Measurements from ENCODE around the gene PPP1R3A.
"Not testable (repeated sequence)": the region's sequence is repeated elsewhere in the genome, so short reads cannot be mapped to it uniquely, and the experiment has no call there.

Gene PPP1R3A

DNA sequence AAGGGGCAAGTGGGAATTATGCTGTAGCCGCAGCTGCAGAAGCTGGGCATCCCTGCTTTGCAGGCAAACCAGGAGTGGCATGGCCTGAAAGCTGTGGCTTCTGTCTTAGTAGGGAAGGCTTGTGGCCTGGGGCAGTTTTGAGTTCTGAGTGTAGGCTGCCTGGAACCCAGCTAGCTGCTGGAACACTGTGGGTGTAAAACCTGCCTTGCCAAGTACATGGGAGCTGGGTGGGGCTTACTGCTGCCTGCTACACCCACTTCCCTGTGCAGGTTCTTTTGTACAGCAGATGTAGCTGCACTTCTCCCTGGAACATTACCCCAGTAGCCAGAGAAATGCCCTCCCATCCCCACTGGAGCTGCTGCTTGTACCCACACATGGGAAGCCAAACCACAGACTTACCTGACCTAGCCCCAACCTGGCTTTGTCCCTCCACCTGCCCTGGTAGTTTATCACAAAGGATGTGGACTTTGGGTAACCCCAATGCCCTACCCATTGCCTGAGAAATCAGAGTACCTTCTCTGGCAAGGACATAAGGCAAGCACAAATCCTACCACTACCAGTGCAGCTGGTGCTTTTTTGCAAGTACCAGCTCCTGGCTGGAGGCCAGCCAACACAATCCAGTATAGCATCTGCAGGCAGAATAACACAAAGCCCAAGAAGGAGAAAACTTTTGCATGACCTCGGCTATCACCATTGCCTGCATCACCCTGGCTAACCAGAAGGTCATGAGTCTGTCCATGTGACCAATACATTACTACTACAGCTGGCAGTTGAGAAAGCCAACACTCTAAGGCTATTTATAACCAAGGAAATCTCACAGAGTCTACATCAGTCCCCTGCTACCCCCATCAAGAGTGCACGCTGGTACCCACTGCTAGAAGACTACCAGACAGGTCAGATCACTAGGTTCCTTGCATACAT is 26.5 kb upstream of the PPP1R3A start:
- H3K36me3 ChIP-seq = no peaks in the 10 kb centered on the region
- no peaks in the 10 kb centered on the region for H3K4me1 ChIP-seq (ENCODE audit: control insufficient read depth in 1 of 2, insufficient read depth in 1 of 2, low read depth in 1 of 2, low read length in 1 of 2)
- no peaks in the 10 kb centered on the region for H3K27me3 ChIP-seq
- no peaks in the 10 kb centered on the region for H3K9me3 ChIP-seq
- H3K4me3 ChIP-seq (ENCODE audit: low read depth in 1 of 2, low read length in 1 of 2) = no peak overlapping the region
- H3K27ac ChIP-seq = no peak overlapping the region
- TF ChIP-seq, protein P1, sequence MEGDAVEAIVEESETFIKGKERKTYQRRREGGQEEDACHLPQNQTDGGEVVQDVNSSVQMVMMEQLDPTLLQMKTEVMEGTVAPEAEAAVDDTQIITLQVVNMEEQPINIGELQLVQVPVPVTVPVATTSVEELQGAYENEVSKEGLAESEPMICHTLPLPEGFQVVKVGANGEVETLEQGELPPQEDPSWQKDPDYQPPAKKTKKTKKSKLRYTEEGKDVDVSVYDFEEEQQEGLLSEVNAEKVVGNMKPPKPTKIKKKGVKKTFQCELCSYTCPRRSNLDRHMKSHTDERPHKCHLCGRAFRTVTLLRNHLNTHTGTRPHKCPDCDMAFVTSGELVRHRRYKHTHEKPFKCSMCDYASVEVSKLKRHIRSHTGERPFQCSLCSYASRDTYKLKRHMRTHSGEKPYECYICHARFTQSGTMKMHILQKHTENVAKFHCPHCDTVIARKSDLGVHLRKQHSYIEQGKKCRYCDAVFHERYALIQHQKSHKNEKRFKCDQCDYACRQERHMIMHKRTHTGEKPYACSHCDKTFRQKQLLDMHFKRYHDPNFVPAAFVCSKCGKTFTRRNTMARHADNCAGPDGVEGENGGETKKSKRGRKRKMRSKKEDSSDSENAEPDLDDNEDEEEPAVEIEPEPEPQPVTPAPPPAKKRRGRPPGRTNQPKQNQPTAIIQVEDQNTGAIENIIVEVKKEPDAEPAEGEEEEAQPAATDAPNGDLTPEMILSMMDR (IDR thresholded peaks at IDR 0.05) = no peak

DNA sequence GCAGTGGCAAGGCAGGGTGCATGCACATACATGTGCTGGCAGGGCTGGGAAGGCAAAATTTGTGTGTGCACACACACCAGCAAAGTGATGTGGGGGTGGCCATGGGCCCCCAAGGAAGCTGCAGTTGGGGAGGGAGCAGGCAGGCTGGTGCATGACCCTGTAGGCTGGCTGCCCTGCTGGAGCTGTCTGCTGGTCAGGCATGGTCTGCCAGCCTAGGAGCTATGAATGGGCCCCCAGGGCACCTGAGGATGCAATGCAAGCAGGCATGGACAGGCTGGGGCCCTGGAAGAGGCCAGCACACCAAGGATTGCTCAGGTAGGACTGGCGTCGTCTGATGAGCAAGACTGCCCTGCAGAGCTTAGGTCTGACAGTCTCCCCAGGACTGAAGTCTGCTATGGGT is 18.2 kb upstream of the PPP1R3A start:
- TF ChIP-seq, protein P1 (IDR thresholded peaks at IDR 0.05) = no peak
- no peaks in the 10 kb centered on the region for H3K36me3 ChIP-seq
- H3K4me1 ChIP-seq (ENCODE audit: control insufficient read depth in 1 of 2, insufficient read depth in 1 of 2, low read depth in 1 of 2, low read length in 1 of 2) = no peaks in the 10 kb centered on the region
- no peak overlapping the region for H3K4me3 ChIP-seq (ENCODE audit: low read depth in 1 of 2, low read length in 1 of 2)
- no peaks in the 10 kb centered on the region for H3K27me3 ChIP-seq
- H3K9me3 ChIP-seq = no peaks in the 10 kb centered on the region
- no peak overlapping the region for H3K27ac ChIP-seq

DNA sequence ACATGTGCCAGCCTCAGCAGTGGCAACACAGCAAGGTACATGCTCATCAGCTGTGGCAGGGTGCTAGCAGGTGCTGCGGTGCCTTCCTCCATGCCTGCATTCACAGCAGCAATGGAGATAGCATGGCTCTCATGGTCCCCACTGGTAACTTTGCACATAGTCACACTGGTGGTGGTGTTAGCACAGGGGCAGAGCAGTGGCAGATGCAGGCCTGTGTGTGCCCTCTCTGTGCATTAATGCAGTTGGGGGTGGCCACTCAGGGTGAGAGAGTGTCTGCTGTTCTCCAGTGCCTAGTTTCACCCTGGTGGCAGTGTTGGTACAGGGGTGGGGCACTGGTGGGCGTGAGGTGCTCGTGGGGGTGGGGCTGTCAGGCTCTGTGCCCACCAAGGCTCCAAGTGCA is 17.7 kb upstream of the PPP1R3A start:
- Histone ChIP-seq H3K4me3 (ENCODE audit: low read depth in 1 of 2, low read length in 1 of 2) (no peak overlapping the region), H3K36me3 (no peaks in the 10 kb centered on the region), H3K9me3 (no peaks in the 10 kb centered on the region), H3K27me3 (no peaks in the 10 kb centered on the region), H3K4me1 (ENCODE audit: control insufficient read depth in 1 of 2, insufficient read depth in 1 of 2, low read depth in 1 of 2, low read length in 1 of 2) (no peaks in the 10 kb centered on the region), H3K27ac (no peak overlapping the region)
- TF ChIP-seq, protein P1 (IDR thresholded peaks at IDR 0.05) = no peak

DNA sequence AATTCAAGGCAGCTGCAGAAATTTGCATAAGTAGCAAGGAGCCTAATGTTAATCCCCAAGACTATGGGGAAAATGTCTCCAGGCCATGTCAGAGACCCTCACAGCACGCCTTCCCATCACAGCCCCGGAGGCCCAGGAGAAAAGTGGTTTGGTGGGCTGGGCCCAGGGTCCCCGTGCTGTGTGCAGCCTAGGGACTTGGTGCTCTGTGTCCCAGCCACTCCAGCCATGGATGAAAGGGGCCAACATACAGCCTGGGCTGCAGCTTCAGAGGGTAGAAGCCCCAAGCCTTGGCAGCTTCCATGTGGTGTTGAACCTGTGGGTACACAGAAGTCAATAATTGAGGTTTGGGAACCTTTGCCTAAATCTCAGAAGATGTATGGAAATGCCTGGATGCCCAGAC is 10.6 kb upstream of the PPP1R3A start:
- H3K36me3 ChIP-seq; H3K27me3 ChIP-seq; H3K9me3 ChIP-seq; H3K4me3 ChIP-seq (ENCODE audit: low read depth in 1 of 2, low read length in 1 of 2); H3K27ac ChIP-seq; H3K4me1 ChIP-seq (ENCODE audit: control insufficient read depth in 1 of 2, insufficient read depth in 1 of 2, low read depth in 1 of 2, low read length in 1 of 2): not testable (repeated sequence)

DNA sequence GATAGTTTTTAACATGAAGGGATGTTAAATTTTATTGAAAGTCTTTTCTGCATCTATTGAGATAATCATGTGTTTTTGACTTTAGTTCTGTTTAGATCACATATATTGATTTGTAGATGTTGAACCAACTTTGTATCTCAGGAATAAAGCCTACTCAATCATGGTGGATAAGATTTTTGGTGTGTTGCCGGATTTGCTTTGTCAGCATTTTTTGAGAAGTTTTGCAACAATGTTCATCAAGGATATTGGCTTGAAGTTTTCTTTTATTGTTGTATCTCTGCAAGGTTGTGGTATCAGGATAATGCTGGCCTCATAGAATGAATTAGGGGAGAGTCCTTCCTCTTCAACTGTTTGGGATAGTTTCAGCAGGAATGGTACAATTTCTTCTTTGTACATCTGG is 9.3 kb upstream of the PPP1R3A start:
- no peaks in the 10 kb centered on the region for H3K36me3 ChIP-seq
- no peak overlapping the region for H3K4me3 ChIP-seq (ENCODE audit: low read depth in 1 of 2, low read length in 1 of 2)
- no peaks in the 10 kb centered on the region for H3K9me3 ChIP-seq
- H3K27ac ChIP-seq = no peak overlapping the region
- no peaks in the 10 kb centered on the region for H3K4me1 ChIP-seq (ENCODE audit: control insufficient read depth in 1 of 2, insufficient read depth in 1 of 2, low read depth in 1 of 2, low read length in 1 of 2)
- no peaks in the 10 kb centered on the region for H3K27me3 ChIP-seq
- TF ChIP-seq, protein P1 (IDR thresholded peaks at IDR 0.05) = no peak

DNA sequence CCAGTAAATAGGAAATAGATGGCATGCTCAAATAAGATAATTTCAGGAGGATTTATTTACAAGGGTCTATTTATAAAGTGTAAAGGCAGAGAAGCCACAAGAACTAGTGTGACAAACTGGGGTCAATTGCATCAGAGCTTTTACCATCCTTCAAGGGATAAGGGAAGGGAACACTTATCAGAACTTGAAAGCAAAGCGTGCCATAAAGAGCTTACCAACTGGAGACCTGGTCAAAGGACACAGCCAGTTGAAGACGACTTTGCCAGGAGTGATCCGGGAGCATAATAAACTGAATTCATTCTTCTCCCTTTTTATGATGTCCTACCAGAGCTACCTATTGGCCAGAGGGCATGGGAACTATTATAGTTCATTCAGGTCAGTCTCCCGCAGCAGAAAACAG is 3.2 kb upstream of the PPP1R3A start:
- Histone ChIP-seq H3K9me3 (no peaks in the 10 kb centered on the region), H3K27me3 (no peaks in the 10 kb centered on the region), H3K36me3 (no peaks in the 10 kb centered on the region), H3K27ac (no peak overlapping the region), H3K4me1 (ENCODE audit: control insufficient read depth in 1 of 2, insufficient read depth in 1 of 2, low read depth in 1 of 2, low read length in 1 of 2) (no peaks in the 10 kb centered on the region), H3K4me3 (ENCODE audit: low read depth in 1 of 2, low read length in 1 of 2) (no peak overlapping the region)
- TF ChIP-seq, protein P1 (IDR thresholded peaks at IDR 0.05) = no peak
